ENCODE results near the gene SPEG. TPM values are rescaled to one million over a fixed set of nuclear protein-coding genes. Genes with fewer than 3 reads are reported as not detected.

SPEG gene
- total and polyA plus RNA-seq, 2 of the 13 experiments (the other 11 are each of a cell fraction or from before 2014, with no cell fraction given), result 0.18 to 0.24 TPM

GRCh38 chr2:219498280-219499057 lies 63.8 kb downstream of the SPEG start, which contains the start of gene GMPPA (continued):
- TF ChIP-seq ZHX2 (IDR thresholded peaks at IDR 0.05; ENCODE audit: low read depth) (peak; percentile 36; the same call in 1 of the 2 replicates), ZHX2 (CRISPR knock-in tag; IDR thresholded peaks at IDR 0.05; ENCODE audit: borderline replicate concordance) (no peak), ZBTB40 (IDR thresholded peaks at IDR 0.05) (no peak), ZBTB40 (CRISPR knock-in tag; IDR thresholded peaks at IDR 0.05) (peak; percentile 89), JUND (CRISPR knock-in tag; IDR thresholded peaks at IDR 0.05) (peak; percentile 50; the same call in 1 of the 2 replicates), ELF1 (CRISPR knock-in tag; IDR thresholded peaks at IDR 0.05) (peak; percentile 98), MNT (IDR thresholded peaks at IDR 0.05) (peak; percentile 67), ZNF230 (CRISPR knock-in tag; IDR thresholded peaks at IDR 0.05) (peak; percentile 87), CREB1 (IDR thresholded peaks at IDR 0.05) (peak; percentile 48; the same call in 1 of the 2 replicates), CREB1 (CRISPR knock-in tag; IDR thresholded peaks at IDR 0.05) (peak; percentile 92), TSC22D2 (CRISPR knock-in tag; IDR thresholded peaks at IDR 0.05; ENCODE audit: borderline replicate concordance) (no peak)
